ENCODE measurements around the gene ABHD2.

ABHD2 gene

DNA sequence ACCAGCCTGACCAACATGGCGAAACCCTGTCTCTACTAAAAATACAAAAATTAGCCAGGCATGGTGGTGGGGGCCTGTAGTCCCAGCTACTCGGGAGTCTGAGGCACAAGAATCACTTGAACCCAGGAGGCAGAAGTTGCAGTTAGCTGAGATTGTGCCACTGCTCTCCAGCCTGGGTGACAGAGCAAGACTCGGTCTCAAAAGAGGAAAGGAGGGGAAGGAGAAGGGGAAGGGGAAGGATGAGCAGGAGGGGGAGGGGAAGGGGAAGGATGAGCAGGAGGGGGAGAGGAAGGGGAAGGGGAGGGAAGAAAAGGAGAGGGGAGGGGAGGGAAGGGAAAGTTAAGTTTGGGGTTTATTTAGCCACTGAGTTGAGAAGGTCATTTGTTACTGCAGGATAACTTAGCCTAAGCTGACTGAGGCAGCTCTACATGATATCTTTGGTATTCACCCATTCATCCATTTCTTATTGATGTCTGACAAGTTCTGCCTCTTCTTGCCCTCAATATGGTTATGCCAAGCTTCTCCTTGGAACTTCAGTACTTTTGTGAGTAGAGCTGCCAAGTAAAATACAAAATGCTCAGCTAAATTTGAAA lies 15.9 kb upstream of the ABHD2 start:
- TF ChIP-seq POLR2AphosphoS5 (IDR thresholded peaks at IDR 0.05; ENCODE audit: low read depth, low read length) = no peak
- no peak for TF ChIP-seq FOXP2 (optimal IDR thresholded peaks at IDR 0.05; ENCODE audit: borderline replicate concordance, extremely low read depth, extremely low read length, insufficient read depth)
- no peak for TF ChIP-seq SIN3A (IDR thresholded peaks at IDR 0.05; ENCODE audit: borderline replicate concordance, insufficient read depth, low read length)
- TF ChIP-seq REST (IDR thresholded peaks at IDR 0.05; ENCODE audit: insufficient read depth in 1 of 2, low read depth in 2 of 2, low read length in 2 of 2) = no peak
- TF ChIP-seq TAF1 (IDR thresholded peaks at IDR 0.05; ENCODE audit: borderline replicate concordance, insufficient read depth, low read length) = no peak

DNA sequence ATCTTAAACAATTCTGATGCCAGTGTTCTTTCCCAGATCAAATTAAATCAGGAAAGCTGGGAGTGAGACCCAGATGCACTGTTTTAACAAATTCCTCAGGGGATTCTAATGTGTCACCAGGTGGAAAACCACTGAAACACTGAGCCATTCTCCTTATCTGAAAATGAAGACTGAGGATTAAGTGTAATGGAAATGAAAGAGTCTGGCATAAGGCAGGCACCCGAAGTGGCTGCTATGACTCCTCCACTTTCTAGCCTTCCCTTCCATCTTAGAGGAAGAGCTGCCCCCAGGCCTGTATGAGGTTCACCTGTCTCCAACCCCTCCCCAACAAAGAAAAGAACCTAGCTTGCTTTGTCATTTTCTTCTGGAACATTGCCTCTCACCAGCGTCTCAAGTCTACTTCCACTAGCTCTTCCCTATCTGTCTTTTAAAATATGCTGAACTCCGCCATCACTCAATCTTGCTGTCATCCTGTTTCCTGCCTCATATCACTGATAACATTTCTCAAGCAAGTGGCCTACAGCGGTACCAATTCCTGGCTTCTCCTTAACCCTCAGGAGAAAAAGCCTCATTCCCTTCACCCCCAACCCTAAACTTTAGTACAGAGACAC lies 13.7 kb upstream of the ABHD2 start:
- TF ChIP-seq REST (IDR thresholded peaks at IDR 0.05; ENCODE audit: insufficient read depth in 1 of 2, low read depth in 2 of 2, low read length in 2 of 2) = no peak
- no peak for TF ChIP-seq FOXP2 (optimal IDR thresholded peaks at IDR 0.05; ENCODE audit: borderline replicate concordance, extremely low read depth, extremely low read length, insufficient read depth)
- TF ChIP-seq SIN3A (IDR thresholded peaks at IDR 0.05; ENCODE audit: borderline replicate concordance, insufficient read depth, low read length) = no peak
- no peak for TF ChIP-seq POLR2AphosphoS5 (IDR thresholded peaks at IDR 0.05; ENCODE audit: low read depth, low read length)
- TF ChIP-seq TAF1 (IDR thresholded peaks at IDR 0.05; ENCODE audit: borderline replicate concordance, insufficient read depth, low read length) = no peak

DNA sequence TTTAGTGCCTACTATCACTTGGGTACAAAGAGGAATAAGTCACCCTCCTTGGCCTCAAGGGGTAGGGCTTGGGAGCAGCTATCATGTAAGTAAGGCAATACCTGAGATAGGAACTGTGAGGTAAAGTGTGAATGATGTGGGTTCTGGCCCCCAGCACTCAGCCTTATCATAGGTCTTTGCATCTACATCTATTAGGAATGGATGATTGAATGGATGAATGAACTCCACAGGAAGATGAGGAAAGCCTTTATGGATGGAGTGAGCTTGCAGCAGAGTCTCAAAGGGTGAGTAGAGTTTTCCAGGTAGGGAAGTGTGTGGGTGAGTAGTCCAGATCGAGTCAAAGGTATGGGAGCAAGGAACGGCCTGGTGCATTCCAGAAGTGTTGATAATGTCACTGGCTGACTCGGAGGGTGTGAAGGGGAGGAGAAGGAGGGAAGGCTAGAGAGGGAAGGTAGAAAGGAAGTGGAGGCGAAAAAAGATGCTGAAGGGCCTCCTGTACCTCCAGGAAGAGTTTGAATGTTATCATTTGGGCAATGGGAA lies 13.1 kb upstream of the ABHD2 start:
- TF ChIP-seq TAF1 (IDR thresholded peaks at IDR 0.05; ENCODE audit: borderline replicate concordance, insufficient read depth, low read length) (no peak), SIN3A (IDR thresholded peaks at IDR 0.05; ENCODE audit: borderline replicate concordance, insufficient read depth, low read length) (no peak)

DNA sequence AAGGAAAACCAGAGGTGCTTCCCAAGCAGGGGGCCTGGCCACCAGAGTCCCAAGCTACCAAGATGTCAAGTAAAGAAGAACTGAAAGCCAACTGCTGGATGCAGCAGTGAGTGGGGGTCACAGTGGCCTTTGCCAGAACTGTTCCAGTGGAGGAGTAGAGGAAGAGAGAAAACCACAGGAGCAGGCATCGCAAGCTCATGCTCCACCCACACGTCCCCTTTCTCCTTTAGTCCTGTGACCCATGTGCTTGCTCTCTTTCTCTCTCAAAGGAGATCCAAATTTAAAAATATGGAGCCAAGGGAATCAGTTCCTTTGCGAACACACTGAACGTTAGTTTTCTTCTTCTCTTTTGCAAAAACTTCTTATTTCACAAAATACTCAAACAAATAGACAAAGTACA lies 12.4 kb upstream of the ABHD2 start:
- TF ChIP-seq FOXP2 (optimal IDR thresholded peaks at IDR 0.05; ENCODE audit: borderline replicate concordance, extremely low read depth, extremely low read length, insufficient read depth) (no peak), TAF1 (IDR thresholded peaks at IDR 0.05; ENCODE audit: borderline replicate concordance, insufficient read depth, low read length) (no peak), SIN3A (IDR thresholded peaks at IDR 0.05; ENCODE audit: borderline replicate concordance, insufficient read depth, low read length) (no peak), REST (IDR thresholded peaks at IDR 0.05; ENCODE audit: insufficient read depth in 1 of 2, low read depth in 2 of 2, low read length in 2 of 2) (no peak), POLR2AphosphoS5 (IDR thresholded peaks at IDR 0.05; ENCODE audit: low read depth, low read length) (no peak)

DNA sequence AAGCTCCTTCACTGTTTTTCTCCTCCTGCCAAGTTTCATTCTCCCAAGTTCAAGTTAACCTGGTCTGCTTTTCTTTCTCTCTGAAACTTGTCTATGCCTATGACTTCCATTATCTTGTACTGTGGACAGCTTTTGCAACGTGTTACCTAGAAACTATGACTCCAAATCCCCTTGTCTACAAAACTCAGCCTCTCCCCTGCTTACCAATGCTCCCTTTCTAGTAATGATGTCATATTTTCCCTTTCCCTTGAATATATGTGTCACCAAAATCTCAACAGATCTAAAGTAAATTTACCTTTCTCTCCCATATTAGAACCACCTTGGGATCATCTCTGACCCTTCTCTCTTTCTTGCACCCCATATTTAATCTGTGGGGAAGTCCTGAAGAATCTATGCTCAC lies 10.5 kb upstream of the ABHD2 start:
- TF ChIP-seq TAF1 (IDR thresholded peaks at IDR 0.05; ENCODE audit: borderline replicate concordance, insufficient read depth, low read length) = no peak
- no peak for TF ChIP-seq REST (IDR thresholded peaks at IDR 0.05; ENCODE audit: insufficient read depth in 1 of 2, low read depth in 2 of 2, low read length in 2 of 2)
- TF ChIP-seq FOXP2 (optimal IDR thresholded peaks at IDR 0.05; ENCODE audit: borderline replicate concordance, extremely low read depth, extremely low read length, insufficient read depth) = no peak
- TF ChIP-seq SIN3A (IDR thresholded peaks at IDR 0.05; ENCODE audit: borderline replicate concordance, insufficient read depth, low read length) = no peak
- no peak for TF ChIP-seq POLR2AphosphoS5 (IDR thresholded peaks at IDR 0.05; ENCODE audit: low read depth, low read length)
